HG02884 (cell line): ENCODE measurements around the gene TCERG1.
A peak's percentile ranks its signal among the peaks of the same experiment; 100 is the strongest.

Experiments used
- ATAC-seq: cut with Tn5 transposase; IDR thresholded peaks from one replicate; pipeline ENCODE4 v1.9.1; 2021; ENCODE audit warnings: mild to moderate bottlenecking, moderate library complexity; ENCODE audit not compliant: unreplicated experiment

Gene TCERG1

GRCh38 chr5:146446861-146447733 is at the start of gene TCERG1:
TSS of gene TCERG1 (plus strand) at chr5:146447333. CDS start at chr5:146447350, 17 bp downstream.
- ATAC-seq, result peak; percentile 95

DNA sequence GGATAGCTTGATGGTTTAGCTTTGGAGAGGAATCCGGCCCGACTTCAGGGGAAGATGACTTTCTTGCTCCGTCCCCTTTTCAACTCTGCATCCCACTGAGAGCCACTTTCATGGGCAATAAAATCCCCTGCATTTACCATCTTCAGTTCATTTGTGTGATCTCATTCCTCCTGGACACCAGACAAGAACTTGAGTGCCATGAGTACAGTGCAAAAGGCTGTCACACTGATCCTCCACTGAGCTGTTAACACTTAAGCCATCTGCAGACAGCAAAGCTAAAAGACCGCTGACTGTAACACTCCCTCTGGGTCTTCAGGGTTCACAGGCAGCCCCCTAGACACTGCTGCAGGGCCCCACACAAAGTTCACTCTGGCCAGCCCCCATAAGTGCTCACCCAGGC is 48.3 kb upstream of the TCERG1 start:
- ATAC-seq, result no peak

GRCh38 chr5:146399481-146399880 is 47.7 kb upstream of the TCERG1 start:
- ATAC-seq, result no peak

DNA sequence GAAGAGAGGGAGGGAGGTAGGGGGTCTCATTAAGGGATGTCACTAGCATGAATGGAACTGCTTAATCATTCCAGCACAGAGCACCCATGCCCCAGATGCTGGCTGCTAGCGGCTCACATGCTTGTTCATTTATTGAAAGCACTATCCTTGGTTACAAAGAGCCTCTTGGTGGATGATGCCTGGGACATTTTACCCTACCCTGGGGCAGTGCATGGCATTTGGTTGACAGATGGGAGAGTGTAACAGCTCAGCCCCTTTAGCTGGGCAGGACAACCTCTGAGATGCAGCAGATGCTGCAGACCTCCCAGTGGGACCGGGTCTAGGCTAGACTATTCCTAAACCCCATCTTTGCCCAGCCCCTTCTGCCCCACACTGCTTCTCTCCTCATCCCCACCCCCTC is 46.9 kb upstream of the TCERG1 start:
- ATAC-seq, result no peak

GRCh38 chr5:146401021-146401420 is 46.1 kb upstream of the TCERG1 start:
- no peak for ATAC-seq

DNA sequence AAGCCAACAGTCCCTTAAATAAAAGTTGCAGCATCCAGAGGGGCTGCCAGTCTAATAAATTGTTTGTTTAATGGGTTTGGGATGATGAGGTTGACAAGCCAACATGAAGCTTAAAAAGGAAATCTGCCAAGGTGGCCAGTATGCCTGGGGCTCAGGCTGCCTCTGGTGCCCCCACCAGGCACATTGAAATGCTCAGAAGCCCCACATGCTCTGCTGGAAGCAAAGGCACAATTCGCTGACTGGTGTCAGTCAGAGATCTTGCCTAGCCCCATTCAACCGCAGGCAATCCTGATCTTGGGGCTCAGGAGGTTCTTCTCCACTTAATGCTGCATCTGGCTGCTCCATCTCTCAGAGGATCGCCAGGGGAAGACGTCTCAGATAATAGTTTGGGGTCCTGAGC is 44.2 kb upstream of the TCERG1 start:
- no peak for ATAC-seq

GRCh38 chr5:146409054-146409671 is 38.0 kb upstream of the TCERG1 start:
- no peak for ATAC-seq

- no peak for ATAC-seq
Observed at GRCh38 chr5:146410272-146410671, 36.9 kb upstream of the TCERG1 start.

DNA sequence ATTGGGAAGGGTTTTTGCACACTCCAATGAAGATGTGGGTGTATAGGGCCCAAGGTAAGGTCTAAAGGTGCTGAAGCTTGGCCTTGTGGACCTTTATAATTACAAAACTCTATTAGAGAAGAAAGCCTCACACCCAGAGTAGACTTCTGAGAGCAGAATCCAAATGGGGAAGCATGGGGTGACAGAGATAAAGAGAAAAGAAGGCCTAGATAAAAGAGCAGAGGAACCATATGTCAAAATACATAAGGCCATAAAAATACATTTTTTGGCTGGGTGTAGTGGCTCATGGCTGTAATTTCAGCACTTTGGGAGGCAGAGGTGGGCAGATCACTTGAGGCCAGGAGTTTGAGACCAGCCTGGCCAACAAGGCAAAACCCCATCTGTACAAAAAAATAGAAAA is 27.4 kb upstream of the TCERG1 start:
- no peak for ATAC-seq

DNA sequence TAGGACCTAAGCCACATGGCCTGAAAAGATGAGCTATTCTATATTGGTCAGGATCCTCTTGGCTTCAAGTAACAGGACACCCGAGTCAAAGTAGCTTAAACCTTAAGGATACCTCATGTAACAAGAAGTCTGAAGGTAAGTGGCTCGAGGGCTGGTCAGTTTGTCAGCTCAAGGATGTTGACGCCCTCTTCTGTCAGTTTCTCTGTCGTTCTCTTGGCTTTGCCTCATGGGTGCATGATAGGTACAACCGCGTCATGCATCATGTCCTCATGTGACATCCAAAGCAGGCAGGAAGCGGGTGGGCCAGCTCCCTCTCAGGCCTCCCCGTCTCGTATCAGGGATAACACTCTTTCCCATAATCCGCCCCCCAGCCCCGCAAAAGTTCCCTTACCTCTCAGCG is 22.1 kb upstream of the TCERG1 start:
- ATAC-seq, result no peak

DNA sequence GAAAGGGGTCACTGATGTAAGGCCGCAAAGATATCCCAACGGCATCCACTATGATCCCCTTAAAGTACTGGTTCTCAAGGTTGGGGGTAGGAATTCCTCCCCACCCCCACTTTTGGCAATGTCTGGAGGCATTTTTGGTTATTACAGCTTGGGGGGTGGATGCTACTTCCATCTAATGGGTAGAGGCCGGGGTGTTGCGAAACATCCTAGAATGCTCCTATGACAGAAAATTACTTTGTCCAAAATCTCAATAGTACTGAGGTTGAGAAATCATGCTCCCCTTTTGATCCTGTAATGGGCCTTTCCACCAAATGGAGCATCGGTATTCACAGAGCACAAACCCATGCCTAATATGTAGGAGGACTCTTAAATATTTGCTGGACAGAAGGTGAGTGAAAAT is 20.8 kb upstream of the TCERG1 start:
- ATAC-seq, result no peak

DNA sequence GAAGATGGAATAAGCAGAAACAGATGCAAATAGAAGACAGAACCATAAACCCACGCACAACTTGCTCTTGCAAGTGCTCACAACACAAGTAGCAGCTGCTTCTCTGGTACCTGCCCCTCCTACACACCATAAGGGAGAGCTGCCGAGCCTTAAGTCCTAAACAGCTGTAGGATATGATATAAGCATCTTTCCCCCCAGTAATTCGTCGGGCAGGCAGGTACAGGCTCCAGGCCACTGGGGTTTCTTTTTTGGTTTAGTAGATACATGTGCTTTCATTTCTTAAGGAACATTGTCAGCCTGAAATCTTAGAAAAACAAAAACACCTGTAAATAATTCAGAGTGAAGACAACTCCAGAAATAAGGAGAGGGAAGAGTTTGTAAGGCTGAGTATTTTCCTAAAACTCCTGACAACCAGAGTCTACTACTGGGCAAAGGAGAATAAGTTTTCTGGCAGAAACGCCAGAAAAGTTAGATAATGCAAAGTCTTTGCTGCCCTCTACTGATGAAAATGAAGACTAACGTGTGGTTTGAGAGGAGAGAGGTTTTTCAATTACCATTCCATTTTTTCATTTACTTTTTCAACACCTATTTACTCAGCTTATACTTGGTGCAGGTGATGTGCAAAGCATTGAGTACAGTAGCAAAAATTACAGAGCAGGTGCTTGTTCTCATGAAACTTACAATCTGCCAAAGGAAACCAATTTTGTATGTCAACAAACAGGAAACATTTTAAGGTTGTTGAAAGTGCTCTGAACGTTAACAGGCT is 20.1 kb upstream of the TCERG1 start:
- ATAC-seq, result peak; percentile 60

- no peak for ATAC-seq
Observed at GRCh38 chr5:146427619-146427997, 19.5 kb upstream of the TCERG1 start.

DNA sequence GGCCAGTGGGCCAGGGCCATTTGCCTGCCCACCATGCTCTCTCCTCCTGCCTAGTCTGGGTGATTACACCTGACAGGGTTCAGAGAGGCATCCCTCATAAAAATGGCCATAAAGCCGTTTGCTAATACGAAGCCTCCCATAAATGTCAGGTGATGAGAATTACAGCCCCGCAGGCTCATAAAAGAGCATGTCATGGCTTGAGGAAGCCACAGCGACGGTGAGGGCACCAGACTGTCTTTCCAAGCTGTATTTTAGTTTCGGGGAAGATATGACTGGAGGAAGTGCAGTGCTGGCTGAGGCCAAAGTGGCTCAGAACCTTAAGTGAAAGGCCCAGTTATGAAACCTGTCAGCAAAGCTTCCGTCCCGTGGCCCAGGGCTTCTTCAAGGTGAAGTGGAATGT is 18.5 kb upstream of the TCERG1 start:
- ATAC-seq, result no peak

- ATAC-seq, result no peak
Observed at GRCh38 chr5:146440353-146440752, 6.8 kb upstream of the TCERG1 start.

DNA sequence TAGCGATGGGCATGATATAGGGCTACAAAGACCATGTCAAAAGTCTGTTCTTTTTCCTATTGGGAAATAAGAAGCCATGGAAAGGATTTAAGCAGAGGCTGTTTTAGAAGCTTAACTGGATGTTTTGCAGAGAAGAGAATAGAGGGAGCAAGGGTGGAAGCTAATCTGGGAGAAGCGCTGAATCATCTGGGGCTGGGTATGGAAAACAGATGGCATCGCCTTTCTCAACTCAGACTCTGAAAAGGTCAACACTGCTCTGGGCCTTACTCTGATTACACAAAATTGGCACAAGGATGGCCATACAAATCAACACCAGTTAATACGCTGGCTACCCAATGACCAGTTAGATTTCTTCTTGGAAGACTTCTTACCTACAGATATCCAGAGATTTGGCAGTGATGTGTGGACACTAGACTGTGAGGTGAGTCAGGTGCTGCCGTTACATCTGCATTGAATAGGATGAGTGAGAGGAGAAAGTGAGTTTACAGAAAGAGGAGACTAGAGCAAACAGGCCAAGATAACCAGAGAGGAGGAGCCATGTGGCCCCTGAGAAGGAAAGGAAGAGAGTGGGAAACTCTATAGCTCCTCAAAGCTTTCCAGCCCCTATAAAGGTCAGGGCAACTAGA is 6.2 kb upstream of the TCERG1 start:
- no peak for ATAC-seq

DNA sequence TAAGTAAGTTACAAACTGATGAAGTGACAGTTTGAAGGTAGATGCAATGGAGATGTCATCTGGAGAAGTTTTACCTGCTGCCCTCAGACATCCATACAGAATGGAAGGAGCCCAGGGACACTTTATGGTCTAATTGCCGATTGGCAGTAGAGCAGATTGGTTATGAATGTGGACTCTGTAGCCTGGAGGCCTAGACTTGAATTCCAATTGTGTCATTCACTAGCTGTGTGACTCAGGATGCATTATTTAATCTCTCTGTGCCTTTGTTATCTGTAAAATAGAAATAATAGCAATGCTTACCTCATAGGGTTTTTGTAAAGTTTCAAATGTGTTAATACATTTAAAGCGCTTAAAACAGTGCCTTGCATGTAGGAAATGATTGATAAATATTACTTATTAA is 5.2 kb upstream of the TCERG1 start:
- ATAC-seq, result no peak

- peak; percentile 10 for ATAC-seq
Observed at GRCh38 chr5:146447734-146448380, 724 bp downstream of the TCERG1 start.

DNA sequence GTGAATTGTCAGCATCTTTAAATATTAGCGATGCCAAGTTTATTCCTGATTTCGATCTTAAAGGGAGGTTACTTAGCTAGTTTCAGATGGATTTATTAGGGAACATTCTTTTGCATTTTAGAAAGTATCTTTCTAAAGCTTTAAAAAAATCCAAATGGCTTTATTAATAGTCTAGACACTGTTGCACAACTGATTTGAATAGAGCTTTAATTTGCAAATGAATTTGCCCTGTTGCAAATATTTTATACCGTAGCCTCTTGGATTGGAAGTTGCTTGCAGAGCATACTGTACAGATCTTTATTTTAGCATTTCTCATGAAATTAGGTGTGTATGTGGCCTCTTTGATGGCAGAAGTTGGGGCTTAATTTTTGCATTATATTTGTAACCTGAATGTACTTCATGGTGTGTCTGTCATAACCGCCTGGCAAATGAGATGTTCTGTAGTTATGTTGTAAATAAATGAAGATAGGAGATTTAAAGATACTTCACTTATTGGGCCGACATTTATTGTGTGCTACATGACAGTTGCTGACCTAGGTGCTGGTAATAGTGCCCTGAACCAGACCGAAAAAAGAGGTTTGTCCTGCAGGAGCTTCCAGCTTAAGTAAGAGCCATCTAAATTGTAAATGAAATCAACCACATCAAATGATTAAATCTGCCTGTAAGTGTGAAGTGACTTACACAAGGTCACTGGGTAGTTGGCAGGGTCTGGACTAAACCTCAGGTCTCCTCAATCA is 1.8 kb downstream of the TCERG1 start:
- ATAC-seq, result no peak

GRCh38 chr5:146450002-146450401 is 2.9 kb downstream of the TCERG1 start:
- ATAC-seq, result no peak
